ENCODE results near the gene PNPLA7. TPM values are rescaled to one million over a fixed set of nuclear protein-coding genes. Genes with fewer than 3 reads are reported as not detected.

PNPLA7 gene
- total and polyA plus RNA-seq, 3 experiments from 2014 or later: 0.79 to 2.4 (median 2.0) TPM

DNA sequence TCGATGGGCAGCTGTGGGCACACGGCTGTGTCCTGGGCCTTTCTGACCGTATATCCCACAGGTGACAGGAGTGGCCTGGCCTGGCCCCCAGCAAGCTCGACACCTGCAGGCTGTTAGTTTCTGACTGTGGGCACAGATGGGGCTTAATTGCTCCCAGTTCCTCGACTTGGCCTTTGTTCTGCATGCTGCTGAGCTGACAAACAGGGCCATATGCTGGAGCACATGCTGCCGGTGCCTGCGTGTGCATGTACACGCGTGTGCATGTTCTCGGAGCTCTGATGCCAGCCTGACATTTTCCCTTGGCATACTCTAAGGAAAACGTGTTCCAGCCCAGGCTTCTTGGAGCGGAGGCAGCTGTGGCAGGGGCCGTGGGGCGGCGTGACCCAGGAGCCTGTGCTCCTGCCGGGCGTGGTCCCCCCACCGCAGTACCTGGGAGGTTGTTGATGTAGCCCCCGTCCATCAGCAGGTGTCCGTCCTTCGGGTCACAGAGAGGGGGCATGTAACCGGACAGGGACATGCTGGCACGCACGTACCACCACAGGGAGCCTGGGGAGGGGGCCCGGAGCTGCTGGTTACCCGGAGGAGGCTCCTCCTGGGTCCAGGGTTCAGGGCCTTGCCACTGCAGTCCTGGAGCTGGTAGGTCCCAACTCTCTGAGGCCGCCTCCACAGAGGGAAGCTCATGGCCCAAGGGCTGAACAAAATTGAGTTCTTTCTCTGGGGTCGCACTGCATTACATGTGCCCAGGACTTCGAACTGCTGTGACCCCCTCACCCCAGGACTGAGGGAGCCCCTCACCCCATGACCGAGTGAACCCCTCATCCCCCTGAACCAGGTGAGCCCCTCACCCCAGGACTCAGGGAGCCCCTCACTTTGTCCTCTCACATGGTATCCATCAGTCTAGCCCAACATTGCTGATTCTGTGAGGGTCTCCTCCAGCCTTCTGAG is 86.9 kb downstream of the PNPLA7 start:
- DNase-seq: no peak
- H3K4me1 Mint-ChIP-seq: peaks cover 10 to 35% (median 18%) of the 10 kb centered on the region in 3 donors
- H3K27ac Mint-ChIP-seq: peak overlapping the region in 6 of 8 donors; percentile 14 to 64 (median 54)
- ChIA-PET CTCF (interaction anchor here (1.0 to 1.5 kb wide), 2 partner anchors 19 to 144 kb away, joined by 3 to 4 read pairs; no protein-coding TSS in a partner anchor), POLR2A (no interaction called here)
- Histone ChIP-seq H3K9me3 (ENCODE audit: low read length) (no peaks in the 10 kb centered on the region), H3K36me3 (ENCODE audit: insufficient read depth, low read length) (no peaks in the 10 kb centered on the region), H3K27ac (ENCODE audit: low read depth, low read length) (no peak overlapping the region), H3K27me3 (ENCODE audit: insufficient read depth, low read length, poor library complexity, severe bottlenecking) (no peaks in the 10 kb centered on the region), H3K4me1 (ENCODE audit: insufficient read depth, low read length) (peaks cover 43% of the 10 kb centered on the region), H3K4me3 (ENCODE audit: low read length) (no peak overlapping the region)
- H3K4me3 Mint-ChIP-seq: peak overlapping the region in 3 of 7 donors; percentile 19 to 54 (median 26)
- no peaks in the 10 kb centered on the region for H3K27me3 Mint-ChIP-seq
- H3K36me3 Mint-ChIP-seq: no peaks in the 10 kb centered on the region
- H3K9me3 Mint-ChIP-seq: no peaks in the 10 kb centered on the region

DNA sequence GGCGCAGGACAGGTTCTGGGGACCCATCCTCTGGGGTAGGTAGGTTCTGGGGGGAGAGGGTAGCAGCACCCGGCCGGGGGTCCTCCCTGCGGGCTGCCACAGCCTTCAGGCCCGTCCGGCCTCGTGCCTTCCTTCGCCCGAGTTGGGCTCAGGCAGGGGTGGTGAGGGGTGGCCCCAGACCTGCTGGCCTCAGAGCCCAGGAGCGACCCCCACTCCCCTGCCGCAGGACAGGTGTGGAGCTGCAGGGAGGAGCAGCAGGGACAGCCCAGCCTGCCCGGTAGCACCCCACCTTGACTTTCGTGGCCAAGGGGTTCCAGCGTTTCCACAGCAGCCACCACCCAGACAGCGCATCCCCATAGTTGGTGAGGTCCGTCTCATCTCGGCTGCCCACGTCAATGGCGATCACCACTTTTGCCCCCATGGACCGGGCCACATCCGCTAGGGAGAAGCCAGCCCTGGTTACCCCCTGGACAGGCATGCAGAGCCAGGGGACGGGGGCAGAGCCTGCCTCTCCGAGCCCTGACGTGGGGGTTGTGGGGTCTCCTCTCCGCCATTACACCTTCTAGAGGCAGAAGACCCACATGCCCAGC is 87.7 kb downstream of the PNPLA7 start:
- CTCF ChIA-PET: interaction anchor here (1.4 to 1.5 kb wide), 2 partner anchors 40 to 143 kb away, joined by 3 to 6 read pairs; partner anchors contain the start of genes EXD3 and NOXA1
- POLR2A ChIA-PET: interaction anchor here (0.6 to 1.5 kb wide), 3 partner anchors 39 to 222 kb away, joined by 3 to 6 read pairs (median 6); partner anchors contain the start of genes EXD3, MRPL41, NOXA1 and TUBB4B
- peak overlapping the region; percentile 65 for H3K27ac ChIP-seq (ENCODE audit: low read depth, low read length)
- Mint-ChIP-seq H3K4me1 (peaks cover 10 to 38% (median 18%) of the 10 kb centered on the region in 3 donors), H3K27ac (peak overlapping the region in 5 of 8 donors; percentile 50 to 95 (median 94)), H3K27me3 (no peaks in the 10 kb centered on the region), H3K4me3 (peak overlapping the region in 5 of 7 donors; percentile 19 to 90 (median 84)), H3K9me3 (no peaks in the 10 kb centered on the region), H3K36me3 (no peaks in the 10 kb centered on the region)
- H3K27me3 ChIP-seq (ENCODE audit: insufficient read depth, low read length, poor library complexity, severe bottlenecking): no peaks in the 10 kb centered on the region
- DNase-seq: no peak
- H3K9me3 ChIP-seq (ENCODE audit: low read length): no peaks in the 10 kb centered on the region
- no peaks in the 10 kb centered on the region for H3K36me3 ChIP-seq (ENCODE audit: insufficient read depth, low read length)
- H3K4me1 ChIP-seq (ENCODE audit: insufficient read depth, low read length): peaks cover 49% of the 10 kb centered on the region
- H3K4me3 ChIP-seq (ENCODE audit: low read length): peak overlapping the region; percentile 66

DNA sequence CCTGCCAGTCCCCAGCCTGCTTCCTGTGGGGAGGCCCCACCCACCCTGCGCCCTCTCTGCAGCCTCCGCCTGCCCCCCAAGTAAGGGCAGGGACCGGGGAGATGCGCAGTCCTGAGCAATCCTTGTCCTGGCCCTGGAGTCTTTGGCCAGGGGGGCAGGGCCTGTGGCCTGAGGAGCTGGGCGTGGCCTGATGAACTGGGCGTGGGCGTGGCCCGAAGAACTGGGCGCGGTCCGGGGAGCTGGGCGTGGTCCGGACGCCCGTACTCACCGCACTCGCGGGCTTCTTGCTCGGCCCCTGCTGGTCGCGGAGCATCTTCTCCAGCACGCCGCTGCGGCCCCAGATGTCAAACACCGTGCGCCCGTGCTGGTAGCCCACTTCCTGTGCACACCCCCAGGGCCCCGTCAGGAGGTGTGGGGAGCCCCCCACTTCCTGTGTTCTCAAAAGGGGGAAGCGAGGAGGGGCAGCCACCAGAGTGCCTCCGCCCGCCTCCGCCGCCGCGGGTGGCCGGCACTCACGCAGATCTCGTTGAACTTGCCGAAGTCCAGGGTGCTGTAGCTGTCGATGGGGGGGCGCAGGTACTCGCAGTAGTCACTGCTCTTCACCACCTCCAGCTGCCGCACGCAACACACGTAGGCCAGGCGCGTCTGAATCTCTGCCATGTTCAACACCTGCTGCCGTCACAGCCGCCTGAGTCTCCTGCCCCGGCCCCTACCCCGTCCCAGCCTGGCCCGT is 88.4 kb downstream of the PNPLA7 start:
- peak overlapping the region; percentile 81 to 95 (median 93) for H3K27ac Mint-ChIP-seq

DNA sequence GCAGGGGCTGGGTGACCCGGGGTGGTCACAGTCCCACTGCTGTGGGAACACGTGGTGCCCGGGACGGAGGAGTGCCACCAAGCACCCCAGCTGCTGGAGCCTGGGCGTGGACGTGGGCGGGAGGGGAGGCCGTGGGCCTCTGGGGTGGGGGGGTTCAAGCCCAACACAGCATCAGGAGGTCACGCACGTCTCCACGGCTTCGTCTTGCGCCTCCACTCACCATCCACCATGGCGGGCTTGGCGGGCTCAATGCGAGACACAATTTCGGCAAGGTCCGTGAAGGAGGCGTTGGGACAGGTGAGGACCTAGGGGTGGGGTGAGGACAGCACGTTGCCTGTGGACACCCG is 88.9 kb downstream of the PNPLA7 start:
- Mint-ChIP-seq H3K36me3 (peaks cover 0 to 5% (median 0%) of the 10 kb centered on the region in 3 donors), H3K4me3 (peak overlapping the region in 5 of 7 donors; percentile 45 to 90 (median 83)), H3K4me1 (peaks cover 10 to 44% (median 18%) of the 10 kb centered on the region in 3 donors), H3K27ac (peak overlapping the region in 6 of 8 donors; percentile 6 to 95 (median 81)), H3K9me3 (no peaks in the 10 kb centered on the region), H3K27me3 (no peaks in the 10 kb centered on the region)
- Histone ChIP-seq H3K36me3 (ENCODE audit: insufficient read depth, low read length) (no peaks in the 10 kb centered on the region), H3K4me3 (ENCODE audit: low read length) (peak overlapping the region; percentile 66), H3K27ac (ENCODE audit: low read depth, low read length) (peak overlapping the region; percentile 65), H3K9me3 (ENCODE audit: low read length) (no peaks in the 10 kb centered on the region), H3K27me3 (ENCODE audit: insufficient read depth, low read length, poor library complexity, severe bottlenecking) (no peaks in the 10 kb centered on the region), H3K4me1 (ENCODE audit: insufficient read depth, low read length) (peaks cover 57% of the 10 kb centered on the region)
- POLR2A ChIA-PET: interaction anchor here (1.5 kb wide), 1 partner anchor 38 kb away, joined by 6 read pairs; the partner anchor contains the start of genes EXD3 and NOXA1
- CTCF ChIA-PET: interaction anchor here (1.4 to 1.5 kb wide), 2 partner anchors 39 to 142 kb away, joined by 3 to 6 read pairs; partner anchors contain the start of genes EXD3 and NOXA1
- DNase-seq: peak in 1 of 5 donors; percentile 27

More for the DNA sequence above, 88.4 kb downstream of the PNPLA7 start:
- POLR2A ChIA-PET: interaction anchor here (0.6 to 1.5 kb wide), 3 partner anchors 39 to 221 kb away, joined by 3 to 6 read pairs (median 6); partner anchors contain the start of genes EXD3, MRPL41, NOXA1 and TUBB4B
- H3K27me3 Mint-ChIP-seq: no peaks in the 10 kb centered on the region
- peaks cover 54% of the 10 kb centered on the region for H3K4me1 ChIP-seq (ENCODE audit: insufficient read depth, low read length)
- peak overlapping the region; percentile 65 for H3K27ac ChIP-seq (ENCODE audit: low read depth, low read length)
- peak overlapping the region; percentile 75 to 90 (median 83) for H3K4me3 Mint-ChIP-seq
- DNase-seq: peak; percentile 78 to 97 (median 95)
- peak overlapping the region; percentile 66 for H3K4me3 ChIP-seq (ENCODE audit: low read length)
- H3K36me3 ChIP-seq (ENCODE audit: insufficient read depth, low read length): no peaks in the 10 kb centered on the region
- peaks cover 10 to 40% (median 18%) of the 10 kb centered on the region in 3 donors for H3K4me1 Mint-ChIP-seq
- CTCF ChIA-PET: interaction anchor here (1.4 to 1.5 kb wide), 2 partner anchors 39 to 142 kb away, joined by 3 to 6 read pairs; partner anchors contain the start of genes EXD3 and NOXA1
- no peaks in the 10 kb centered on the region for H3K27me3 ChIP-seq (ENCODE audit: insufficient read depth, low read length, poor library complexity, severe bottlenecking)
- H3K36me3 Mint-ChIP-seq: peaks cover 0 to under 1% (median 0%) of the 10 kb centered on the region in 3 donors
- no peaks in the 10 kb centered on the region for H3K9me3 ChIP-seq (ENCODE audit: low read length)
- H3K9me3 Mint-ChIP-seq: no peaks in the 10 kb centered on the region

DNA sequence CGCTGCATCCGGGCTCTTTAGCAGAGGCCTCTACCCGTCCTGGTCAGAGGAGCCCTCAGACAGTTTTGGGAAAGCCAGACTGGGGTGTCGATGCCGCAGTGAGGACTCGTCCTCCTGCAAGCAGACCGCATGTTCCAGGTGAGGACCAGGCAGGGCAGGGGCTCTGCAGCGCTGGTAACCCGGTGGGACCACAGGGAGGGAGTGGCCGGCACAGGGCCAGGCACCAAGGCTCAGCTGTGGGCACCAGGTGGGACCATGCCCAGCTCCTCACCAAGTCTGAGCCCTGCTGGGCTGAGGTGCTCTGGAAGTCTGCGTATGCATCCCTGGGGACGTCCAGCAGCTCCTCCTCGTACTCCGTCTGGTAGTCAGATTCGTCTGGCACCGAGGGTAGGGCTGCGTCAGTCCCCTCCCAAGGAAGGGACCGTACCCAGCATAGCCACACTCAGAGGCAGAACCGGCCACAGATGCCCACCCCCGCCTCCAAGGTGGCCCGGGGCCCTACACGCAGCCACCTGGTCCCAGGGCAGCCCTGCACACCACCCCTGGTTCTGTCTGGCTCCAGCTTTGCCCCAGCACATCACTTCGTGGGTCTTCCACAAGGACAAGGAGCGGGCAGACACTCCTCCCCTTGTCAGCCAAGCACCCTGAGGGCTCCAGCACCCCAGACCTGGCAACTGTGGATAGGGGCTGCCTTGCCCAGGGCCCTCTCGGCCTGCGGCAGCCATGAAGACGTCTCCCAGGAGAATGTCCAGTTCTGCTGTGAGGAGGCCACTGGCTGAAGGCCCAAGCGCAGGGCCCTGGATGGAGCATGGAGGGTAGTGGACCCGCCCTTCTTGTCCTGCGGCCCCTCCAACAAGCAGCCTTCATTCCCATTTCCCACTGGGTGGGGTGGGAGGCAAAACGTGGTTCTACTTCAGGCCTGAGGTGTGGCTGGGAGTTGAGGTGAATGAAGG is 89.6 kb downstream of the PNPLA7 start:
- DNase-seq: peak in 1 of 5 donors; percentile 51
- Histone ChIP-seq H3K36me3 (ENCODE audit: insufficient read depth, low read length) (no peaks in the 10 kb centered on the region), H3K9me3 (ENCODE audit: low read length) (no peaks in the 10 kb centered on the region), H3K4me1 (ENCODE audit: insufficient read depth, low read length) (peaks cover 57% of the 10 kb centered on the region), H3K27ac (ENCODE audit: low read depth, low read length) (no peak overlapping the region), H3K27me3 (ENCODE audit: insufficient read depth, low read length, poor library complexity, severe bottlenecking) (no peaks in the 10 kb centered on the region), H3K4me3 (ENCODE audit: low read length) (no peak overlapping the region)
- ChIA-PET POLR2A (interaction anchor here (0.6 to 1.5 kb wide), 2 partner anchors 38 kb away, joined by 4 to 6 read pairs; partner anchors contain the start of genes EXD3 and NOXA1), CTCF (interaction anchor here (1.7 kb wide), 1 partner anchor 37 kb away, joined by 6 read pairs; the partner anchor contains the start of genes EXD3 and NOXA1)
- H3K4me3 Mint-ChIP-seq: peak overlapping the region in 4 of 7 donors; percentile 20 to 70 (median 57)
- peaks cover 0 to 9% (median 0%) of the 10 kb centered on the region in 3 donors for H3K36me3 Mint-ChIP-seq
- H3K4me1 Mint-ChIP-seq: peaks cover 10 to 46% (median 18%) of the 10 kb centered on the region in 3 donors
- H3K27me3 Mint-ChIP-seq: no peaks in the 10 kb centered on the region
- H3K27ac Mint-ChIP-seq: peak overlapping the region; percentile 56 to 95 (median 74)
- no peaks in the 10 kb centered on the region for H3K9me3 Mint-ChIP-seq

- ChIA-PET POLR2A (interaction anchor here (0.6 to 1.0 kb wide), 4 partner anchors 18 to 92 kb away, joined by 4 to 10 read pairs (median 4); partner anchors contain the start of genes ENTPD8, EXD3, MRPL41 and NOXA1), CTCF (interaction anchor here (0.7 to 1.7 kb wide), 3 partner anchors 14 to 36 kb away, joined by 3 to 6 read pairs (median 6); partner anchors contain the start of genes EXD3 and NOXA1)
- Mint-ChIP-seq H3K27me3 (no peaks in the 10 kb centered on the region), H3K36me3 (peaks cover 0 to 11% (median 0%) of the 10 kb centered on the region in 3 donors), H3K27ac (peak overlapping the region in 7 of 8 donors; percentile 56 to 94 (median 84)), H3K4me3 (peak overlapping the region; percentile 52 to 88 (median 66)), H3K9me3 (no peaks in the 10 kb centered on the region), H3K4me1 (peaks cover 10 to 46% (median 18%) of the 10 kb centered on the region in 3 donors)
- Histone ChIP-seq H3K27ac (ENCODE audit: low read depth, low read length) (peak overlapping the region; percentile 60), H3K4me3 (ENCODE audit: low read length) (peak overlapping the region; percentile 52), H3K27me3 (ENCODE audit: insufficient read depth, low read length, poor library complexity, severe bottlenecking) (no peaks in the 10 kb centered on the region), H3K36me3 (ENCODE audit: insufficient read depth, low read length) (no peaks in the 10 kb centered on the region), H3K4me1 (ENCODE audit: insufficient read depth, low read length) (peaks cover 64% of the 10 kb centered on the region), H3K9me3 (ENCODE audit: low read length) (no peaks in the 10 kb centered on the region)
- DNase-seq: peak in 1 of 5 donors; percentile 1
Observed at GRCh38 chr9:137459601-137460362, 90.4 kb downstream of the PNPLA7 start.
